H1 (cell line): Measurements from ENCODE around the gene TEKT3. TPM values are rescaled to one million over a fixed set of nuclear protein-coding genes. Genes with fewer than 3 reads are reported as not detected.

ENCODE experiments used
- CTCF ChIA-PET: fragments of 300-600 bp; sonication (Branson Sonifier 250); formaldehyde crosslinking; loops from one replicate; lab custom pipeline; 2021; ENCODE audit not compliant: partially characterized antibody; lab: Charles Lee
- POLR2A ChIA-PET: fragments of 300-600 bp; sonication (Branson Sonifier 250); formaldehyde crosslinking; loops from one replicate; lab custom pipeline; 2021; ENCODE audit warnings: inconsistent platforms; ENCODE audit not compliant: partially characterized antibody; lab: Charles Lee
- DNase-seq, 2 experiments: peaks; one replicate each; pipeline versions ENCODE4 v3.0.0 to v3.0.0-alpha.2; 2010 to 2022; ENCODE audit warnings: low spot score in 2 of 2, low read depth in 1 of 2, mixed read lengths in 1 of 2
- FAIRE-seq: peaks from 2 replicates; lab custom pipeline; 2011; peaks lifted over from hg19 to GRCh38; lab: Jason Lieb, UNC
- H2AFZ ChIP-seq: 2 replicates; pipeline ENCODE4 v1.8.1; 2012; ENCODE audit warnings: low read length, inconsistent platforms
- H2AK5ac ChIP-seq: 2 replicates; pipeline ENCODE4 v1.6.1; 2013; ENCODE audit warnings: low read depth, low read length
- H2BK120ac ChIP-seq: replicated peaks from 2 replicates; pipeline ENCODE3; 2013; ENCODE audit warnings: low read depth, low read length, inconsistent platforms
- H2BK12ac ChIP-seq: 2 replicates; pipeline ENCODE4 v1.6.1; 2013; ENCODE audit warnings: low read depth, low read length
- H2BK15ac ChIP-seq: 2 replicates; pipeline ENCODE4 v1.6.1; 2013; ENCODE audit warnings: low read length
- H2BK20ac ChIP-seq: 2 replicates; pipeline ENCODE4 v1.6.1; 2013; ENCODE audit warnings: low read length
- H2BK5ac ChIP-seq: 2 replicates; pipeline ENCODE4 v1.6.1; 2013; ENCODE audit warnings: low read depth, low read length
- H3K14ac ChIP-seq: 2 replicates; pipeline ENCODE4 v1.6.1; 2013; ENCODE audit warnings: inconsistent platforms; ENCODE audit not compliant: insufficient read length
- H3K18ac ChIP-seq: 2 replicates; pipeline ENCODE4 v1.6.1; 2013; ENCODE audit warnings: low read length; ENCODE audit errors: extremely low read depth
- H3K23ac ChIP-seq: 2 replicates; pipeline ENCODE4 v1.6.1; 2013; ENCODE audit warnings: inconsistent platforms; ENCODE audit not compliant: insufficient read length
- H3K23me2 ChIP-seq: 2 replicates; pipeline ENCODE4 v1.6.1; 2013; ENCODE audit warnings: low read depth, low read length
- H3K27ac ChIP-seq: 2 replicates; pipeline ENCODE4 v1.6.1; 2011; ENCODE audit warnings: low read depth, low read length, inconsistent platforms
- H3K27me3 ChIP-seq, 4 experiments: replicated peaks in 1 of 4; 1 replicate in 1 of 4; 2 replicates in 3 of 4; pipeline versions ENCODE4 v1.6.1 to v1.8.1; 2011 to 2013; ENCODE audit warnings: low read length in 3 of 4, mild to moderate bottlenecking in 3 of 4, inconsistent platforms in 2 of 4, mixed read lengths in 2 of 4, moderate library complexity in 1 of 4; ENCODE audit not compliant: control insufficient read depth in 3 of 4, insufficient read depth in 3 of 4; ENCODE audit errors: extremely low read depth in 1 of 4
- H3K36me3 ChIP-seq, 4 experiments: 2 replicates each; pipeline versions ENCODE4 v1.6.1 to v1.8.1; 2011 to 2013; ENCODE audit warnings: mild to moderate bottlenecking in 4 of 4, low read length in 3 of 4, moderate library complexity in 2 of 4, control low read depth in 1 of 4, inconsistent platforms in 1 of 4; ENCODE audit not compliant: insufficient read depth in 4 of 4, control insufficient read depth in 2 of 4
- H3K4ac ChIP-seq: replicated peaks from 2 replicates; pipeline ENCODE3; 2013; ENCODE audit warnings: low read length, low read depth, mixed read lengths, inconsistent platforms; ENCODE audit not compliant: insufficient read length
- H3K4me1 ChIP-seq, 4 experiments: replicated peaks in 1 of 4; 1 replicate in 1 of 4; 2 replicates in 3 of 4; pipeline versions ENCODE4 v1.6.1 to v1.8.1; 2011 to 2013; ENCODE audit warnings: low read length in 3 of 4, inconsistent platforms in 2 of 4, mixed read lengths in 1 of 4; ENCODE audit not compliant: insufficient read depth in 4 of 4, control insufficient read depth in 3 of 4
- H3K4me2 ChIP-seq, 2 experiments: 2 replicates each; pipeline versions ENCODE4 v1.6.1 to v1.8.1; 2011 to 2013; ENCODE audit warnings: low read depth in 2 of 2, low read length in 2 of 2, control low read depth in 1 of 2, inconsistent platforms in 1 of 2, mild to moderate bottlenecking in 1 of 2; ENCODE audit not compliant: insufficient read depth in 1 of 2
- H3K4me3 ChIP-seq, 4 experiments: fragments of 200-600, 300-600 bp in 1 of 4; sonication (generic), shearing (Covaris generic), sonication (Bioruptor Twin) in 1 of 4; 2 replicates each; pipeline versions ENCODE4 v1.5.1 to v1.8.1; 2011 to 2016; ENCODE audit warnings: low read length in 4 of 4, low read depth in 3 of 4, control low read depth in 2 of 4, inconsistent platforms in 2 of 4, mild to moderate bottlenecking in 2 of 4, mixed read lengths in 1 of 4, moderate library complexity in 1 of 4; ENCODE audit not compliant: insufficient read depth in 2 of 4; ENCODE audit errors: extremely low read depth in 1 of 4
- H3K56ac ChIP-seq: replicated peaks from 2 replicates; pipeline ENCODE3; 2013; ENCODE audit warnings: low read depth, mild to moderate bottlenecking, mixed read lengths, low read length, inconsistent platforms; ENCODE audit not compliant: insufficient read length
- H3K79me1 ChIP-seq: 2 replicates; pipeline ENCODE4 v1.6.1; 2013; ENCODE audit warnings: low read depth, low read length, control low read depth
- H3K79me2 ChIP-seq, 2 experiments: 2 replicates each; pipeline versions ENCODE4 v1.6.1 to v1.8.1; 2012 to 2013; ENCODE audit warnings: low read length in 2 of 2, mild to moderate bottlenecking in 2 of 2, inconsistent platforms in 1 of 2; ENCODE audit not compliant: insufficient read depth in 2 of 2, control insufficient read depth in 1 of 2
- H3K9ac ChIP-seq, 4 experiments: replicated peaks in 1 of 4; 1 replicate in 1 of 4; 2 replicates in 3 of 4; pipeline versions ENCODE4 v1.6.1 to v1.8.1; 2011 to 2013; ENCODE audit warnings: low read depth in 3 of 4, low read length in 3 of 4, control low read depth in 2 of 4, mild to moderate bottlenecking in 2 of 4, moderate library complexity in 2 of 4, inconsistent platforms in 1 of 4; ENCODE audit errors: extremely low read depth in 1 of 4
- H3K9me3 ChIP-seq, 2 experiments: 2 replicates each; pipeline versions ENCODE4 v1.6.1 to v1.8.1; 2012 to 2013; ENCODE audit warnings: mild to moderate bottlenecking in 2 of 2, moderate library complexity in 2 of 2, control low read depth in 1 of 2, inconsistent platforms in 1 of 2, low read depth in 1 of 2, low read length in 1 of 2, mixed read lengths in 1 of 2; ENCODE audit not compliant: insufficient read depth in 2 of 2
- H4K20me1 ChIP-seq, 2 experiments: replicated peaks in 1 of 2; 2 replicates each; pipeline versions ENCODE3 to v1.8.1; 2011 to 2013; ENCODE audit warnings: inconsistent platforms in 2 of 2, low read length in 2 of 2, mild to moderate bottlenecking in 1 of 2; ENCODE audit not compliant: insufficient read depth in 2 of 2, control insufficient read depth in 1 of 2
- H4K5ac ChIP-seq: 2 replicates; pipeline ENCODE4 v1.6.1; 2013; ENCODE audit warnings: low read length, low read depth, mixed read lengths, inconsistent platforms; ENCODE audit not compliant: insufficient read length
- H4K8ac ChIP-seq: 2 replicates; pipeline ENCODE4 v1.8.0; 2013; ENCODE audit warnings: mild to moderate bottlenecking, moderate library complexity, low read length, inconsistent platforms; ENCODE audit not compliant: insufficient read depth; ENCODE audit errors: extremely low read depth
- H4K91ac ChIP-seq: replicated peaks from 2 replicates; pipeline ENCODE3; 2013; ENCODE audit warnings: low read length, mixed read lengths, inconsistent platforms; ENCODE audit not compliant: insufficient read length
- CBX5 ChIP-seq: fragments of 300-800, 300-1000 bp; sonication (generic); IDR thresholded peaks from 2 replicates; pipeline ENCODE4 v1.7.1; 2016; ENCODE audit warnings: antibody characterized with exemption, low read length, low read depth
- CREB1 ChIP-seq: IDR thresholded peaks from 2 replicates; pipeline ENCODE4 v1.6.1; 2012; ENCODE audit warnings: inconsistent platforms
- HDAC6 ChIP-seq: IDR thresholded peaks from one replicate; pipeline ENCODE4 v1.7.1; 2012; ENCODE audit warnings: low read depth, mild to moderate bottlenecking, inconsistent platforms, low read length, moderate library complexity
- JUN ChIP-seq: IDR thresholded peaks from 2 replicates; pipeline ENCODE4 v1.6.1; 2011; ENCODE audit warnings: low read depth, mild to moderate bottlenecking, improper control_type of control experiment, low read length
- NANOG ChIP-seq: IDR thresholded peaks from 2 replicates; pipeline ENCODE4 v1.6.1; 2011; ENCODE audit warnings: low read length, low read depth, mild to moderate bottlenecking, inconsistent platforms; ENCODE audit not compliant: insufficient read depth, poor library complexity, severe bottlenecking
- SP2 ChIP-seq: IDR thresholded peaks from 2 replicates; pipeline ENCODE4 v1.6.1; 2012; ENCODE audit warnings: mild to moderate bottlenecking, low read length, inconsistent platforms
- TEAD4 ChIP-seq: IDR thresholded peaks from 2 replicates; pipeline ENCODE4 v1.6.1; 2012; ENCODE audit warnings: low read depth, low read length, inconsistent platforms, mixed read lengths
- WGBS, 2 experiments: shearing (Covaris generic) in 1 of 2; methylation state at CpG; one replicate each; pipeline versions ENCODE4 v1.1.6 to v1.1.7; 2013 to 2015; ENCODE audit warnings: low lambda C conversion rate in 2 of 2, mixed read lengths in 2 of 2, inconsistent platforms in 1 of 2, low coverage in 1 of 2, missing lambda C conversion rate in 1 of 2; ENCODE audit not compliant: insufficient replicate concordance in 2 of 2, insufficient coverage in 1 of 2, insufficient read length in 1 of 2; ENCODE audit errors: extremely low coverage in 1 of 2, missing lambda C conversion rate in 1 of 2; 5-methylcytosine and 5-hydroxymethylcytosine counted together
- polyA plus RNA-seq, 7 experiments: library from polyadenylated mRNA; depleted of rRNA in 3 of 7; stranded (reverse) in 5 of 7; unstranded in 2 of 7; fragments of >200 nt in 5 of 7; fragments of 200-250 nt in 2 of 7; gene quantifications; 1 replicate in 5 of 7; 2 replicates in 1 of 7; 4 replicates in 1 of 7; pipeline versions ENCODE4 v1.2.1 to v1.2.3, GENCODE V29; 2011 to 2013; ENCODE audit warnings: missing spikeins in 2 of 7, mixed read lengths in 2 of 7
- total RNA-seq: library from RNA; stranded (reverse); fragmentation: NEBNext Ultra II Directional; extraction: Animal tissue kit (Norgen Biotek cat#: 25700); gene quantifications from 2 replicates; pipeline ENCODE4 v1.2.1, GENCODE V29; 2021

Gene TEKT3
- total and polyA plus RNA-seq, 2 of the 8 experiments (the other 6 are each of a cell fraction or from before 2014, with no cell fraction given), result 2.2 to 2.9 TPM

GRCh38 chr17:15377616-15378015 is 36.2 kb upstream of the TEKT3 start:
- no peak overlapping the region for H4K5ac ChIP-seq
- no peak overlapping the region for H3K4me3 ChIP-seq
- H2BK5ac ChIP-seq, result no peak overlapping the region
- no peak overlapping the region for H2BK20ac ChIP-seq
- H3K9me3 ChIP-seq, result no peaks in the 10 kb centered on the region
- no peaks in the 10 kb centered on the region for H3K36me3 ChIP-seq
- no peak overlapping the region for H3K18ac ChIP-seq
- no peak overlapping the region for H3K23ac ChIP-seq
- no peak for DNase-seq
- H3K27ac ChIP-seq, result no peak overlapping the region
- CTCF ChIA-PET, result interaction anchor here (0.7 to 1.6 kb wide), 7 partner anchors 9 to 129 kb away, joined by 3 to 7 read pairs (median 3); no protein-coding TSS in a partner anchor
- no peak overlapping the region for H3K9ac ChIP-seq
- no peaks in the 10 kb centered on the region for H4K20me1 ChIP-seq
- H3K79me2 ChIP-seq, result no peaks in the 10 kb centered on the region
- H3K4ac ChIP-seq, result no peak overlapping the region
- H3K79me1 ChIP-seq, result no peaks in the 10 kb centered on the region
- no peaks in the 10 kb centered on the region for H3K27me3 ChIP-seq
- H4K8ac ChIP-seq, result no peak overlapping the region
- no peak overlapping the region for H2BK120ac ChIP-seq
- H3K4me1 ChIP-seq, result no peaks in the 10 kb centered on the region
- H2BK12ac ChIP-seq, result no peak overlapping the region
- no peak for TF ChIP-seq CBX5
- TF ChIP-seq NANOG, result no peak
- TF ChIP-seq TEAD4, result 0 out of 2 replicates have a peak, but pooled peaks have one; percentile 38
- no peak for TF ChIP-seq HDAC6
- TF ChIP-seq JUN, result no peak
- TF ChIP-seq CREB1, result no peak
- TF ChIP-seq SP2, result no peak
- TF ChIP-seq, all 59 proteins: peak for 1
- Histone ChIP-seq H3K14ac (no peak overlapping the region), H2AFZ (no peak overlapping the region), H3K4me2 (no peak overlapping the region), H2AK5ac (no peak overlapping the region), H2BK15ac (no peak overlapping the region), H3K23me2 (no peaks in the 10 kb centered on the region), H3K56ac (no peak overlapping the region), H4K91ac (no peak overlapping the region)
- FAIRE-seq, result no peak
- POLR2A ChIA-PET, result no interaction called here
- WGBS, 2 experiments, result 83% methylated on average over 6 of the region's 6 CpGs; no CpG with 5 or more reads in 1 of the 2 experiments
